ENCODE measurements around the gene FAM237B.

FAM237B gene

DNA sequence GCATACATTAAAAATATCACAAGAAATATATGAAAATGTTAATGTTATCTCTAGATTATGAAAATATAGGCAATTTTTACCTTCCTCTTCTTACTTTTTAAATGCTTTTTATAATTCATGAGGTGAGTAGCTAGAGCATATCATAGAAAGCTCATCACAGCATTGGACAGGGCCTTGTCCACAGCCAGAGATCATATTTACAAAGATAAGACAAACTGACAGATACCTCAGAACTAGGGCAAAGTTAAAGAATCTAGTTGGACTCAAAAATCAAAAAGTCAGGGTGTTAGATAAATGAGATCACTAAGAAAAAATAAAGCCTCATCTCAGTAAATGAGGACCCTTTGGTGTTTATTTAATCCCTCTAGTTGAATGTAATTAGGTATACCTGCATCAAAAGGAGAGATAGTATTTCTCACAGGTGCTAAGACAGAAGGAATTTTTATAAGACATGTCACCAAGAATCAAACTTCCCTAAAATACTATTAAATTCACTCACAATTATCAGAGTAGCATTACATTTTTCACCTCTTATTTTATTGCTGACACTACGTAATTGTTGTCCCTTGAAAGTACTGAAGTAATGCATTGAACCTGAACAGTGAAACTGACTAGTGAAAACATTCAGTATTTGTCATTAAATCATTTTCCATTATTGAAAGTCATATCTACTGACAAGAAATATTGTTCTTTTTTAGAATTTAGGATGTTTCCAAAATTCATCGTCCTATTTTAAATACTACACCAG lies 50.5 kb downstream of the FAM237B start:
- no peaks in the 10 kb centered on the region for H3K9me3 ChIP-seq (ENCODE audit: insufficient read depth, low read depth, low read length)
- no peaks in the 10 kb centered on the region for H3K9me2 ChIP-seq (replicated peaks; ENCODE audit: low read depth, low read length)
- H3K27me3 ChIP-seq (ENCODE audit: insufficient read depth, low read length, poor library complexity, severe bottlenecking), result no peaks in the 10 kb centered on the region
- no peak overlapping the region for H3K4me2 ChIP-seq (ENCODE audit: low read depth, low read length, poor library complexity, severe bottlenecking)
- no peak overlapping the region for H3K4me3 ChIP-seq (ENCODE audit: low read length, poor library complexity, severe bottlenecking)
- H3K79me2 ChIP-seq (ENCODE audit: insufficient read depth, low read length), result no peaks in the 10 kb centered on the region
- no peak overlapping the region for H3K9ac ChIP-seq (ENCODE audit: low read depth, low read length, poor library complexity, severe bottlenecking)
- H3K4me1 ChIP-seq (ENCODE audit: insufficient read depth, low read length, poor library complexity, severe bottlenecking), result no peaks in the 10 kb centered on the region
- H3K36me3 ChIP-seq (ENCODE audit: insufficient read depth, low read length), result no peaks in the 10 kb centered on the region
- H2AFZ ChIP-seq (ENCODE audit: low read length), result no peak overlapping the region
- H3F3A ChIP-seq (ENCODE audit: low read depth), result no peaks in the 10 kb centered on the region
- TF ChIP-seq, protein P1, sequence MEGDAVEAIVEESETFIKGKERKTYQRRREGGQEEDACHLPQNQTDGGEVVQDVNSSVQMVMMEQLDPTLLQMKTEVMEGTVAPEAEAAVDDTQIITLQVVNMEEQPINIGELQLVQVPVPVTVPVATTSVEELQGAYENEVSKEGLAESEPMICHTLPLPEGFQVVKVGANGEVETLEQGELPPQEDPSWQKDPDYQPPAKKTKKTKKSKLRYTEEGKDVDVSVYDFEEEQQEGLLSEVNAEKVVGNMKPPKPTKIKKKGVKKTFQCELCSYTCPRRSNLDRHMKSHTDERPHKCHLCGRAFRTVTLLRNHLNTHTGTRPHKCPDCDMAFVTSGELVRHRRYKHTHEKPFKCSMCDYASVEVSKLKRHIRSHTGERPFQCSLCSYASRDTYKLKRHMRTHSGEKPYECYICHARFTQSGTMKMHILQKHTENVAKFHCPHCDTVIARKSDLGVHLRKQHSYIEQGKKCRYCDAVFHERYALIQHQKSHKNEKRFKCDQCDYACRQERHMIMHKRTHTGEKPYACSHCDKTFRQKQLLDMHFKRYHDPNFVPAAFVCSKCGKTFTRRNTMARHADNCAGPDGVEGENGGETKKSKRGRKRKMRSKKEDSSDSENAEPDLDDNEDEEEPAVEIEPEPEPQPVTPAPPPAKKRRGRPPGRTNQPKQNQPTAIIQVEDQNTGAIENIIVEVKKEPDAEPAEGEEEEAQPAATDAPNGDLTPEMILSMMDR (conservative IDR thresholded peaks at IDR 0.05; ENCODE audit: low read length), result no peak
- no peak for TF ChIP-seq EZH2phosphoT487 (IDR thresholded peaks at IDR 0.05; ENCODE audit: borderline replicate concordance)
- H4K20me1 ChIP-seq (ENCODE audit: insufficient read depth, low read length, poor library complexity, severe bottlenecking), result no peaks in the 10 kb centered on the region

DNA sequence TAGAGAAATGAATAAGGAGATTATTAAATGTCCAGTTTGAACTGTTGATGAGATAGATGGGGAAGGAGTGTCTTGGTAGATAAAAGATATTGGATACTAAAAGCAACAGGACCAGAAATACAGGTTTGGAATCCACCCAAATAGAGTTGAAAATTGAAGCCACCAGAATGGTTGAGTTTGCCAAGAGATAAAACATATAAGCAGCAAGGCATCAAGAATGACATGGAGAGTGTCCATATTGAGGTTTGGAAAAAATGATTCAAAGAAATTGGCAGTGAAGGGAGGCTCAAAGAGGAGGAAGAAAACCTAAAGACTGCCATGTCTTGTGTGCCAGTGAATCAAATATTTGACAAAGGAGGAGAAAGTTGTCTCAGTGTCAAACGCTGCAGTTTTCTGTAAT lies 51.9 kb downstream of the FAM237B start:
- Histone ChIP-seq H3K4me3 (ENCODE audit: low read length, poor library complexity, severe bottlenecking) (no peak overlapping the region), H3K27me3 (ENCODE audit: insufficient read depth, low read length, poor library complexity, severe bottlenecking) (no peaks in the 10 kb centered on the region), H3K36me3 (ENCODE audit: insufficient read depth, low read length) (no peaks in the 10 kb centered on the region), H3K9me2 (replicated peaks; ENCODE audit: low read depth, low read length) (no peaks in the 10 kb centered on the region), H3K9ac (ENCODE audit: low read depth, low read length, poor library complexity, severe bottlenecking) (no peak overlapping the region), H3K9me3 (ENCODE audit: insufficient read depth, low read depth, low read length) (no peaks in the 10 kb centered on the region), H2AFZ (ENCODE audit: low read length) (no peak overlapping the region), H3F3A (ENCODE audit: low read depth) (no peaks in the 10 kb centered on the region), H3K4me1 (ENCODE audit: insufficient read depth, low read length, poor library complexity, severe bottlenecking) (no peaks in the 10 kb centered on the region), H3K79me2 (ENCODE audit: insufficient read depth, low read length) (no peaks in the 10 kb centered on the region), H3K4me2 (ENCODE audit: low read depth, low read length, poor library complexity, severe bottlenecking) (no peak overlapping the region), H4K20me1 (ENCODE audit: insufficient read depth, low read length, poor library complexity, severe bottlenecking) (no peaks in the 10 kb centered on the region)
- TF ChIP-seq, protein P1 (conservative IDR thresholded peaks at IDR 0.05; ENCODE audit: low read length), result no peak
- no peak for TF ChIP-seq EZH2phosphoT487 (IDR thresholded peaks at IDR 0.05; ENCODE audit: borderline replicate concordance)

DNA sequence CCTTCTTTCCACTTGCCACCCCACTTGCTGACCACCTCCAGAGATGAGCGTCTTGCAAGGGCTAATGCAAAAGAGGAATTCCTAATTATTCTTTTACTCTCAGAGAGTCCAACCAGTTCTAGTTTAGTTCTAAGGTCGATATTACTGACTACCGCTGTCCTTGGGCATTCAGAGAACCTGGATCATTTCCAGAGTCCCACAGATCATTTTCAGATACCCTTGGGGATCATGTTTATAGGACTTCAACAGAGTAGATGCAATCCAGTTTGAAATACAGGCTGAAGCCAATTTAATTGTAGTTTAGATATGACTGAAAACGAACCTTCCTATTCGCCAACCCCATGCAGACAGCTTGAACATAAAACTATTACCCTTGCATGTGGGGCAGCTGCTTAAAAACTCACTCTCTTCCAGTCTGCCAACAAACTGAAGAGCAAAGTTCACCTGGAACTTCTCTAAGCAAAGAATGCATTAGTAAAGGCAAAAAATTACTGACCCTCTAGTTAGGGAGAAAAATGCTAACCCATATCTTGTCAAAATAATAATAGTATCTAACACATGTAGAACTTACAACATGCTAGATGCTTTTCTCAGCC lies 53.7 kb downstream of the FAM237B start:
- Histone ChIP-seq H3K79me2 (ENCODE audit: insufficient read depth, low read length) (no peaks in the 10 kb centered on the region), H3K4me3 (ENCODE audit: low read length, poor library complexity, severe bottlenecking) (no peak overlapping the region), H3K27me3 (ENCODE audit: insufficient read depth, low read length, poor library complexity, severe bottlenecking) (no peaks in the 10 kb centered on the region), H2AFZ (ENCODE audit: low read length) (no peak overlapping the region), H3K9ac (ENCODE audit: low read depth, low read length, poor library complexity, severe bottlenecking) (no peak overlapping the region), H3K9me3 (ENCODE audit: insufficient read depth, low read depth, low read length) (no peaks in the 10 kb centered on the region), H3K36me3 (ENCODE audit: insufficient read depth, low read length) (no peaks in the 10 kb centered on the region), H3K4me1 (ENCODE audit: insufficient read depth, low read length, poor library complexity, severe bottlenecking) (no peaks in the 10 kb centered on the region), H4K20me1 (ENCODE audit: insufficient read depth, low read length, poor library complexity, severe bottlenecking) (no peaks in the 10 kb centered on the region), H3K9me2 (replicated peaks; ENCODE audit: low read depth, low read length) (no peaks in the 10 kb centered on the region), H3K4me2 (ENCODE audit: low read depth, low read length, poor library complexity, severe bottlenecking) (no peak overlapping the region), H3F3A (ENCODE audit: low read depth) (no peaks in the 10 kb centered on the region)
- TF ChIP-seq, protein P1 (conservative IDR thresholded peaks at IDR 0.05; ENCODE audit: low read length), result no peak
- TF ChIP-seq EZH2phosphoT487 (IDR thresholded peaks at IDR 0.05; ENCODE audit: borderline replicate concordance), result no peak

All from Loucy (cell line).